NCI-H524 treated with DMSO at 0.1 percent for 48 hours (cell line): ENCODE results near the gene HOXD9.

ENCODE experiments used
- DNase-seq: peaks from one replicate; lab custom pipeline; 2025; lab: John Stamatoyannopoulos, UW

HOXD9 gene

DNA sequence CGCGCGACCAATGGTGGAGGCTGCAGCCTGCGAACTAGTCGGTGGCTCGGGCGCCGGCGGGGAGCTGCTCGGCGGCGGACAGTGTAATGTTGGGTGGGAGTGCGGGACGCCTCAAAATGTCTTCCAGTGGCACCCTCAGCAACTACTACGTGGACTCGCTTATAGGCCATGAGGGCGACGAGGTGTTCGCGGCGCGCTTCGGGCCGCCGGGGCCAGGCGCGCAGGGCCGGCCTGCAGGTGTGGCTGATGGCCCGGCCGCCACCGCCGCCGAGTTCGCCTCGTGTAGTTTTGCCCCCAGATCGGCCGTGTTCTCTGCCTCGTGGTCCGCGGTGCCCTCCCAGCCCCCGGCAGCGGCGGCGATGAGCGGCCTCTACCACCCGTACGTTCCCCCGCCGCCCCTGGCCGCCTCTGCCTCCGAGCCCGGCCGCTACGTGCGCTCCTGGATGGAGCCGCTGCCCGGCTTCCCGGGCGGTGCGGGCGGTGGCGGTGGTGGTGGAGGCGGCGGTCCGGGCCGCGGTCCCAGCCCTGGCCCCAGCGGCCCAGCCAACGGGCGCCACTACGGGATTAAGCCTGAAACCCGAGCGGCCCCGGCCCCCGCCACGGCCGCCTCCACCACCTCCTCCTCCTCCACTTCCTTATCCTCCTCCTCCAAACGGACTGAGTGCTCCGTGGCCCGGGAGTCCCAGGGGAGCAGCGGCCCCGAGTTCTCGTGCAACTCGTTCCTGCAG, at the start of gene HOXD9:
Gene HOXD9 (plus strand): TSS at position 37 of the 728 bp plus-strand sequence. CDS start 50 bp downstream, at position 87.
- no peak for DNase-seq

GRCh38 chr2:176072951-176073904, 49.3 kb upstream of the HOXD9 start:
- DNase-seq, result no peak

DNA sequence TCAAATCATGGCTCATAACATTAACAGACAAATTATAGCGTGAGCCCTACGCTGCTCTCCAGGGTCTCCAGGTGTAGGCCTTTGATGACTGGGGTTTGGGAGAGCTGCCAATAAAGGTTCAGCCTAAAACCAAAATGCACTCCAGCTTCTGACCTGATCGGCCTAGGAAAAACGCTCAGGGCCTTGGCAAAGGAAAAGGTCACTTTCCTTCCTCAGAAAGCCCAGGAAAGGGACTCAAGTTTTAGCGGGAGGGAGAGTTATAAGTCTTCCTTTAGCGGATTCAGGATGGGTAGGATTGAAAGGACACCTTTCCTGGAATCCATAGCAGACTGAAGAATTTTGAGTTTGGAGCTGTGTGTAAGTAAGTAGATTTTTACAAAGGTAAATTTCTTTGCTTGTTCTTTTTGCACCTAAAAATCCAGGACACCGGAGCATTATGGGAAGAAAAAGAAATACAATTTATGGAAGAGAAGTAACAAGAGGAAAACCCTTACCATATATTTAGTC, 47.5 kb upstream of the HOXD9 start:
- DNase-seq, result no peak

DNA sequence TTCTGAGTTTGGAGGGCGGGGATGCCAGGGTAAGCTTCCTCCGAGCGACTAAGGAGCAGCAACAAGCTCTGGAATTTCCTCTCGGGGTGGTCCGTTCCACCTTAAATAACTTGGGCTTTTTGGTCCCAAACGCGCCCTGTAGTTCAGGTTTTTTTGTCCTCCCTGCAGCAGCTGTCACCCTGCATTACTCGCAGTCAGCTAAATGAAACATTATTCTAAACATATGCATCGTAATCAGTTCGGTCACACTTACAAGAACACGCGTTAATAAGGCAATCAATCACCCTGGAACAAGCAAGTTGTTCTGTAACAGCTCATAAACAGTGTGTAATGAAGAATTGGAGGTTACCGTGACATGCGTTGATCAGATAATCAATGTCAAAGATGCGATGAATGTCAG, 47.0 kb upstream of the HOXD9 start:
- DNase-seq, result peak; percentile 34

- DNase-seq, result no peak
Observed at GRCh38 chr2:176076063-176076462, 46.5 kb upstream of the HOXD9 start.

DNA sequence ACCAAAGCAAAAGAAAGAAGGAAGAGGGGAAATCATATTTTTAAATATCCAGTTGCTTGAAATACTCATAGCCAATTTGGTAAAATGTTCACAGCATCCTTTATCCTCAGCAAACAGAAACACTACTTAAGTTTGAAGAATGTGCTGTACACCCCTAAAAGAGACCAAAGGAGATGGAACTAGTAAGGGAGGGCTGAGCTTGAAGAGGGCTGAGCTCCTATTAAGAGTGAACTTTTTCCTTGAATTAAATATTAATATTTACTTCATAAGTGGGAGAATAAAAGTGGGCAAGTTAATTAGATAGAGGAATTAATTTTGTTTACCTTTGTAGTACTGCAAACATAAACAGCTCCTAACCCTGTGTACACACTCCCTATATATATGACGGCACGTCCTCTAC, 45.7 kb upstream of the HOXD9 start:
- no peak for DNase-seq

- no peak for DNase-seq
Observed at GRCh38 chr2:176078541-176079284, 43.8 kb upstream of the HOXD9 start.

DNA sequence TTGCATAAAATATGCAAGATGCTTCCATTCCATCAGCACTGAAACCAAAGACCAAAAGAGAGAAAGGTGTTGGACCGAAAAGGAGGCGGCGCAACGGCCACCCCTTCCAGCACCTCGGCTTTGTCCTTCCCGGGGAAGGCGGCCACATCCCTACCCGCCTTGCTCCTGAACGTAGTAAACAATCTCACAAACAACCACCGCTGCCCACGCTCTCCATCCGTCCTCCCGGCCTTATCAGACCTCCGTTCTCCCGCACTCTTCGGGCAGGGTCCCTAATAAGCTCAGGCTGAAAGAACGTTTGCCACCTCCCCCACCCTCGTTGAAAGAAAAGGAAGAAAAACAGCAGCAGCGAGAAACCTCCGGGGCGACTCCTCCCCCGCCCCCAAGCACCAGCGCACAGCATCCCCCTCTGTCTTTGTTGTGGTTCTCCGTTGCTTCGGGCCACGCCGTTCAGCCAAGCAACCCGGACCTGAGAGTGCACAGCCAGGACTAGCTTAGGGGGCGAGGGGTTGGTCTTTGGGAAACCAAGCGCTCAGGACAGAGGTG, 43.2 kb upstream of the HOXD9 start:
- no peak for DNase-seq

GRCh38 chr2:176079831-176080539, 42.5 kb upstream of the HOXD9 start:
- DNase-seq, result peak; percentile 60

DNA sequence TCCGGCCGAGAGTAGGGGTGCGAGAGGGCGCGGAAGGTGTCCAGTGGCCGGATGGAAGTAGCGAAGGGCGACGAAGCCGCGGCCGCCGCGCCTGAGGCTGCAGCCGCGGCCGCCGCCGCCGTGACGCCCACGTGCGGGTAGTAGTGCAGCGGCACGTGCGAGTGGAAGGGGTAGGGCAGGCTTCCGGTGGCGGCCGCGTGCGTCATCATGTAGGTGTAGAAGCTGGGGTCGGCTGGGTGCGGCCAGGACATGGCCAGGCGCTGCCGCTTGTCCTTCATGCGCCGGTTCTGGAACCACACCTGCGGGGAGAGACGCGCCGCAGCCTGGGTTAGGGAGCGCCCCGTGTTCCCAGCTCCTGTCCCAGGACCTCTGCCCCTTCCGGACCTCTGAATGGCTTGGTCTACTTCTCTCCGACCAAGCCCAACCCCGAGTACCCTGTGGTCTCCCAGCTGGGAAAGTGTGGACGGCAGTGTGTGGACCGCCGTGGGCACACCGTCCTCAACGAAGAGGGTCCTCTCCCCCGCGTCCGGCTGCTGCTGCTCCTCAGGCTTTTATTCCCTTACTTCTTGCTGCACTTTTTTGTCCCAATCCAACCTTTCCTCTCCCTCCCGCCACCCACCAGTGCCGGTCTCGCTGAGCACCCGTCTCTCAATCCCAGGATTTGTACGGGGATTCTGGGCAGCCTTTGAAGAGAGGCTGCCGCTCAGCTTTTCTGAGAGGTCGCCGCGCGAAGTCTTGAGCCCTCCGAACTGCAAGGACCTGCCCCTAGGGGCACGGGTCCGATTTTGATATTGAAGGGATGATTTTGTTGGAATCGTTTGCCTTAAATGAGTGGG, 41.8 kb upstream of the HOXD9 start:
- DNase-seq, result no peak

DNA sequence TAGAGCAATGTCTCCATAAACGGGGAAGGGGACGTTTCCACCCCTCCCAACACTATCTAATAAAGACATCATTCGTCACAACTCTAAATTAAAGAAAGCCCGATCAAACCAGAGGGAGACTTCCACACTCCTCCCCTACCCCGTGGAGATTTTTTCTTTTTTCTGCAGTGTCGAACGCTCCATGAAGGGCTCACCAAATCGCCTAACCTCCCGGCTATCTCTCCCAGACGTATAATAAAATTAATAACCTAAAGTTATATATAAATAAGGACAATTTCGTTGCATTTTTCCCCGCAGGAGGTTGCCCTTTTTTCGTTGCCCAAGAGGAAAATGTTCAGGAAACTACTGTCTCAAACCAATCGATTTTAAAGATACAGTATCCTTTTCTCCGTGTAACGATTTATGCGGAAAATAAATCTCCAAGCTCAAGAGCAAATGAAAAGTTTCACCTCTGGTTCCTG, 41.1 kb upstream of the HOXD9 start:
- no peak for DNase-seq

DNA sequence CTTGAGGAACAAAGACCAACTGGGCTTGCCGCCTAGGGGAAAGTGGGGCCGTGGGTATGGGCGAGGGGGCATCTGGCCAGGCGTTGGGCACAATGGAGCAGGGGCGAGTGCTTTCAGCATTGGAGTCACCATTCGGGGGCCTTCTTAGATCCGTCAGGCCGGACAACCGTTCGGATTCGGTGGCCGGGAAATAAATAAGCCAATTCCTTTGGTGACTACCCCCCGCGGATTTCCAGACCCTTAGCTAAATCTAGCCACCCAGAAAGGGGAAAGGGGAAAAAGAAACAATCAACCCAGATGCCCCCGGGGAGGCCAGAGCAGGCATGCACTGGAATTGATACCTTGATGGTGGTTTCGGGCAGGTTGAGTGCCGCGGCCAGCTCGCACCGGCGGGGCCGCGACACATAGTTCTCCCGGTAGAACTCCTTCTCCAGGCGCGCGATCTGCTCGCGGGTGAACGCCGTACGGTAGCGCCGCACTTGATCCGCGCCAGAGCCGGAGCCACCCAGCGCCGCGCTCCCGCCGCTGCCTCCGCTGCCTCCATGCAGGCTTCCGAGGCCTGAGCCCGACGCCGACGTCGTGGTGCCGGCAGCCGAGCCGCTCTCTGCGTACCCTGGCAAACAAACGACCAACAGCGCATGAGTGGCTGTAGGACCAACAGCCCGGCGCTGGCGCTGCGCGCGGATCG, 40.5 kb upstream of the HOXD9 start:
- DNase-seq, result no peak

- no peak for DNase-seq
Observed at GRCh38 chr2:176082525-176082823, 40.0 kb upstream of the HOXD9 start.

DNA sequence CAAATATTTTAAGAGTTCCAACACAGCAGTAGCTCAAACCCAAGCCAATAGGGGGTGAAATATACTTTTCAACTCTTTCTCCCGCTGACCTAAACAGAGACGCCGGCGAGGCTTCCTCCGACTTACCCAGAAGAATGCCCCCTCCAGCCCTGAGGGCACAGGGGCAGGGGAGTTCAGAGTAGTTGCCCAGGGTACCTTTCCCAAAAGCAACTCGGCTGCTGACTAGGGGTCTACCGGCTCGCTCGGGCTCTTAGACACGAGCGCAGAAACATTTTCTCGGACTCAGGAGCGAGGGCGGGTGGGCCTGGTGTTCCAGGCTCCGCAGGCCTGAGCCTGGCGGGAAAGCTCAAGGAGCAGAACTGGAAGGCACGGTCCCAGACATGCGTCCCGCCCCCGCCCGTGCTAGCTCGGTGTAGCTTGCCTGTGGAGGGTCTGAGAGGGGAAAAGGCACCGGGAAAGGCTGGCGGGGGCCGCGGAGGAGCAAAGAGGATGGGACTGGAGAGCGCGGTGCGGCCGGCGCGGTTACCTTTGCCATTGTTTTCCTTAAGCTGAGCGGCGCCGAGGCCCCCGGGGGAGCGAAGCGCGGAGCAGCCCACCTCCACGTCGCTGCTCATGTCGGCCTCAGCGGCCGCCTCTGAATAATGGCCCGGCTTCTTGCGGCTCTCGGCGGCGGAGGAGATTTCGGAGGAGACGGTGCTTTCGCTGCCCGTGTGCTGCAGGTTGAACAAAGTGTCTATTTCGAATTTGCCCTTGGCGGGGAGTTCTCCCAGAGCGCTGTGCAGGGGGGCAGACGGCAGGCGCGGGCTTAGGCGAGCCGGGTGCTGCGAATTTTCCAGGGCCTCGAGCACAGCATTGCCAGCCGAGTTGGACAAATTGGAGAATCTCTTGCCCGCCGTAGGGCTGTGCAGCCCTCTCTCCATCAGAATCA, 39.4 kb upstream of the HOXD9 start:
- DNase-seq, result no peak

GRCh38 chr2:176083796-176084261, 38.7 kb upstream of the HOXD9 start, which contains the start of gene EVX2:
Gene EVX2 (minus strand): TSS chr2:176083962. CDS start chr2:176083776, 186 bp downstream.
- no peak for DNase-seq

- no peak for DNase-seq
Observed at GRCh38 chr2:176084611-176085119, 37.9 kb upstream of the HOXD9 start.

- no peak for DNase-seq
Observed at GRCh38 chr2:176085120-176085788, 37.3 kb upstream of the HOXD9 start.
